Uterus (tissue), 4 donors: Measurements from ENCODE around the gene MAPK8IP3. TPM values are rescaled to one million over a fixed set of nuclear protein-coding genes. Genes with fewer than 3 reads are reported as not detected.

Experiments used
- DNase-seq, 2 donors: peaks; one replicate each; pipeline ENCODE4 v3.0.0-alpha.2; 2019 to 2020
- H3K27ac ChIP-seq, 2 donors: fragments of 200-600 bp; sonication (generic); 1 replicate in 1 of 2; 2 replicates in 1 of 2; pipeline ENCODE4 v1.5.1; 2016 to 2018
- H3K27me3 ChIP-seq, 2 donors: fragments of 200-600 bp; sonication (generic); one replicate each; pipeline ENCODE4 v1.5.1; 2018 to 2019; ENCODE audit warnings: control low read depth in 1 of 2
- H3K36me3 ChIP-seq, 2 donors: fragments of 200-600 bp; sonication (generic); one replicate each; pipeline ENCODE4 v1.5.1; 2019; ENCODE audit warnings: control low read depth in 1 of 2
- H3K4me1 ChIP-seq, 2 donors: fragments of 200-600 bp; sonication (generic); one replicate each; pipeline ENCODE4 v1.5.1; 2018 to 2019; ENCODE audit warnings: control low read depth in 1 of 2
- H3K4me3 ChIP-seq, 2 donors: fragments of 200-600 bp; sonication (generic); 1 replicate in 1 of 2; 2 replicates in 1 of 2; pipeline ENCODE4 v1.5.1; 2018 to 2019; ENCODE audit warnings: mild to moderate bottlenecking in 1 of 2
- H3K9me3 ChIP-seq, 2 donors: fragments of 200-600 bp; sonication (generic); one replicate each; pipeline ENCODE4 v1.5.1; 2019; ENCODE audit warnings: control low read depth in 1 of 2
- CTCF ChIP-seq, 4 experiments: fragments of 200-600 bp in 2 of 4; fragments of 450-650 bp in 2 of 4; sonication (generic) in 2 of 4; IDR thresholded peaks; one replicate each; pipeline ENCODE4 v1.5.1; 2016 to 2019; ENCODE audit warnings: antibody characterized with exemption in 4 of 4, mild to moderate bottlenecking in 2 of 4, moderate library complexity in 1 of 4
- POLR2A ChIP-seq, 2 donors: fragments of 450-650 bp; IDR thresholded peaks; one replicate each; pipeline ENCODE4 v1.6.1; 2016; ENCODE audit warnings: antibody characterized with exemption in 2 of 2, mild to moderate bottlenecking in 1 of 2, moderate library complexity in 1 of 2
- intact Hi-C: fragments of 100-400 bp; cut with DNase I; formaldehyde crosslinking; loops from one replicate; pipeline ENCODE4 v1.15.1; 2023; ENCODE audit warnings: low total_unique reads
- microRNA-seq: library from miRNA; unstranded; fragments of <30 nt; microRNA quantifications from one replicate; pipeline ENCODE4, GENCODE V29; 2016; ENCODE audit warnings: borderline microRNAs expressed, borderline replicate concordance
- small RNA-seq: library from RNA; depleted of rRNA; stranded (forward); fragments of <200 nt; gene quantifications from one replicate; pipeline ENCODE3, GENCODE V24; 2016
- total RNA-seq, 4 donors: library from RNA; depleted of rRNA in 3 of 4; stranded (reverse); fragments of >200 nt in 3 of 4; gene quantifications; one replicate each; pipeline versions ENCODE4 v1.1.0 to v1.2.4, GENCODE V29; 2014 to 2023
- donor health status: DM: yes; HTN: yes; CAD: no.

Gene MAPK8IP3
- total RNA-seq, 4 donors from 2014 or later = 17.4 to 113 (median 77.8) TPM

- Histone ChIP-seq H3K4me3 (no peak overlapping the region), H3K27me3 (no peaks in the 10 kb centered on the region), H3K9me3 (no peaks in the 10 kb centered on the region), H3K4me1 (no peaks in the 10 kb centered on the region), H3K27ac (no peak overlapping the region), H3K36me3 (no peaks in the 10 kb centered on the region)
- intact Hi-C loops = no loop called here
- DNase-seq = no peak
- TF ChIP-seq POLR2A (IDR thresholded peaks at IDR 0.05) (no peak), CTCF (IDR thresholded peaks at IDR 0.05) (no peak)
Measured at GRCh38 chr16:1819611-1820010, 113.6 kb downstream of the MAPK8IP3 start.

Small RNA genes lying within 50 kb of the gene (microRNA-seq; reads per million reads assigned to microRNA genes)
- 1.5 reads per million for gene MIR3177

Small RNA genes lying within 50 kb of the gene (small RNA-seq; reads per million reads assigned to genes)
- gene MIR3177 = not detected

Other genes with a start within 250 kb of the MAPK8IP3 start
- gene CLCN7, start 231.2 kb upstream of the MAPK8IP3 start, total RNA-seq = 100 to 1,000 TPM in 1 of 4 donors, 10 to 100 TPM in 3; 21.5 to 145 (median 57.2) TPM
- under 1 TPM in 2 of 4 donors, not detected in 2; 0.28 to 0.52 TPM for gene PTX4, start 217.3 kb upstream of the MAPK8IP3 start, total RNA-seq
- 10 to 100 TPM in 3 of 4 donors, 1 to 10 TPM in 1; 4.9 to 59.1 (median 39.0) TPM for gene TELO2, start 212.8 kb upstream of the MAPK8IP3 start, total RNA-seq
- 10 to 100 TPM; 24.8 to 45.3 (median 39.3) TPM for gene TMEM204, start 172.5 kb upstream of the MAPK8IP3 start, total RNA-seq
- gene IFT140, start 94.1 kb upstream of the MAPK8IP3 start, total RNA-seq = 10 to 100 TPM in 3 of 4 donors, 1 to 10 TPM in 1; 6.2 to 68.2 (median 34.1) TPM
- gene CRAMP1, start 93.8 kb upstream of the MAPK8IP3 start, total RNA-seq = 10 to 100 TPM in 2 of 4 donors, 1 to 10 TPM in 2; 2.6 to 25.5 (median 8.6) TPM
- gene JPT2, start 27.9 kb upstream of the MAPK8IP3 start, total RNA-seq = 10 to 100 TPM; 10.6 to 59.0 (median 39.6) TPM
- gene NME3, start 65.3 kb downstream of the MAPK8IP3 start, total RNA-seq = 100 to 1,000 TPM in 1 of 4 donors, 10 to 100 TPM in 3; 35.3 to 208 (median 59.7) TPM
- gene EME2, start 66.6 kb downstream of the MAPK8IP3 start, total RNA-seq = 10 to 100 TPM in 2 of 4 donors, 1 to 10 TPM in 2; 2.6 to 28.2 (median 8.0) TPM
- gene MRPS34, start 66.9 kb downstream of the MAPK8IP3 start, total RNA-seq = 100 to 1,000 TPM in 1 of 4 donors, 10 to 100 TPM in 3; 37.3 to 158 (median 52.5) TPM
- 10 to 100 TPM; 24.8 to 67.4 (median 55.8) TPM for gene SPSB3, start 76.4 kb downstream of the MAPK8IP3 start, total RNA-seq
- 10 to 100 TPM; 40.5 to 54.6 (median 47.2) TPM for gene NUBP2, start 76.8 kb downstream of the MAPK8IP3 start, total RNA-seq
- 1 to 10 TPM in 1 of 4 donors, under 1 TPM in 1, not detected in 2; 0.49 to 1.2 TPM for gene IGFALS, start 87.5 kb downstream of the MAPK8IP3 start, total RNA-seq
- 10 to 100 TPM; 22.9 to 75.3 (median 34.0) TPM for gene HAGH, start 120.6 kb downstream of the MAPK8IP3 start, total RNA-seq
- 100 to 1,000 TPM in 1 of 4 donors, 10 to 100 TPM in 2, 1 to 10 TPM in 1; 3.5 to 115 (median 22.2) TPM for gene FAHD1, start 121.0 kb downstream of the MAPK8IP3 start, total RNA-seq
- gene MEIOB, start 166.0 kb downstream of the MAPK8IP3 start, total RNA-seq = under 1 TPM in 2 of 4 donors, not detected in 2; 0.48 to 0.76 TPM
- gene HS3ST6, start 212.2 kb downstream of the MAPK8IP3 start, total RNA-seq = not detected
- 10 to 100 TPM in 2 of 4 donors, 1 to 10 TPM in 2; 5.6 to 21.2 (median 11.9) TPM for gene MSRB1, start 237.0 kb downstream of the MAPK8IP3 start, total RNA-seq
- gene RPL3L, start 248.5 kb downstream of the MAPK8IP3 start, total RNA-seq = under 1 TPM in 1 of 4 donors, not detected in 3; 0.14 TPM